IMR-90 (cell line): ENCODE data around the gene SLC38A11.

Experiments used
- CTCF ChIP-seq: conservative IDR thresholded peaks from 2 replicates; pipeline ENCODE4 v1.5.1; 2012; ENCODE audit warnings: mild to moderate bottlenecking, low read depth, low read length, improper control_type of control experiment
- MAZ ChIP-seq: IDR thresholded peaks from 2 replicates; pipeline ENCODE4 v1.6.1; 2012; ENCODE audit warnings: low read depth, mild to moderate bottlenecking, low read length, improper control_type of control experiment, moderate library complexity, borderline replicate concordance
- RAD21 ChIP-seq: IDR thresholded peaks from 2 replicates; pipeline ENCODE4 v1.6.1; 2012; ENCODE audit warnings: low read length, improper control_type of control experiment
- USF2 ChIP-seq: fragments of 150-350 bp; IDR thresholded peaks from 2 replicates; pipeline ENCODE4 v1.6.1; 2017; ENCODE audit warnings: mild to moderate bottlenecking, antibody characterized with exemption, low read length, low read depth

GRCh38 chr2:164903204-164903603, 52.1 kb downstream of the SLC38A11 start:
- no peak for TF ChIP-seq MAZ
- TF ChIP-seq RAD21, result no peak
- TF ChIP-seq CTCF, result no peak
- no peak for TF ChIP-seq USF2
